H4 (cell line): ENCODE data around the gene ANO5. TPM values are rescaled to one million over a fixed set of nuclear protein-coding genes. Genes with fewer than 3 reads are reported as not detected.

ENCODE experiments used
- total RNA-seq: library from RNA; depleted of rRNA; stranded (reverse); fragments of >200 nt; shearing (Covaris generic); gene quantifications from 2 replicates; pipeline ENCODE4 v1.2.3, GENCODE V29; 2014; rRNA removed

Gene ANO5
- total RNA-seq, 1 experiment from 2014 or later = 1.8 TPM

Other genes starting within 250 kb of the ANO5 start
- gene SLC17A6, start 145.3 kb downstream of the ANO5 start, total RNA-seq = 0.02 TPM in 1 of 2 replicates, not detected in the other